Motor neuron (in vitro differentiated cells): Measurements from ENCODE around the gene LMTK3. TPM values are rescaled to one million over a fixed set of nuclear protein-coding genes. Genes with fewer than 3 reads are reported as not detected.
"Not testable (repeated sequence)": the region's sequence is repeated elsewhere in the genome, so short reads cannot be mapped to it uniquely, and the experiment has no call there.

Experiments used
- ATAC-seq, 8 experiments: fragments of 200-7000 bp; cut with Tn5 transposase; replicated peaks in 6 of 8; 2 replicates each; pipeline ENCODE4 v1.8.0; 2021; ENCODE audit warnings: mild to moderate bottlenecking in 8 of 8, moderate library complexity in 8 of 8
- H3K27ac ChIP-seq, 2 donors: fragments of 250-450 bp; sonication (Bioruptor Pico); 2 replicates each; pipeline ENCODE4 v1.9.0; 2021; ENCODE audit warnings: antibody characterized with exemption in 2 of 2, mild to moderate bottlenecking in 2 of 2, moderate library complexity in 1 of 2
- H3K4me1 ChIP-seq, 2 donors: fragments of 250-450 bp; sonication (Bioruptor Pico); replicated peaks in 1 of 2; 2 replicates each; pipeline ENCODE4 v1.6.1; 2021; ENCODE audit warnings: antibody characterized with exemption in 2 of 2, mild to moderate bottlenecking in 2 of 2, moderate library complexity in 1 of 2
- H3K4me3 ChIP-seq, 5 donors: fragments of 250-450 bp; sonication (Bioruptor Pico); 2 replicates each; pipeline ENCODE4 v1.9.0; 2021; ENCODE audit warnings: antibody characterized with exemption in 5 of 5, mild to moderate bottlenecking in 5 of 5, moderate library complexity in 4 of 5
- WGBS, 10 experiments: fragments of 450-650 bp; shearing (Covaris generic); methylation state at CpG; one replicate each; pipeline ENCODE4 v1.0.0; 2022; 5-methylcytosine and 5-hydroxymethylcytosine counted together
- in situ Hi-C, 9 experiments: fragments of 400-800 bp; cut with MboI; loops; one replicate each; pipeline ENCODE4 v1.15.0; 2021; ENCODE audit warnings: low sequenced_read_pairs in 9 of 9, low pct_unique_long_range_greater_than_20kb in 2 of 9; ENCODE audit not compliant: unreplicated experiment in 9 of 9
- total RNA-seq, 8 experiments: library from RNA; unstranded; fragments of 300-600 nt; gene quantifications; 2 replicates each; pipeline versions ENCODE4 v1.2.3 to v1.2.4, GENCODE V29; 2022

The LMTK3 gene
- total RNA-seq, 8 experiments from 2014 or later, result 0.25 to 17.5 (median 6.1) TPM

DNA sequence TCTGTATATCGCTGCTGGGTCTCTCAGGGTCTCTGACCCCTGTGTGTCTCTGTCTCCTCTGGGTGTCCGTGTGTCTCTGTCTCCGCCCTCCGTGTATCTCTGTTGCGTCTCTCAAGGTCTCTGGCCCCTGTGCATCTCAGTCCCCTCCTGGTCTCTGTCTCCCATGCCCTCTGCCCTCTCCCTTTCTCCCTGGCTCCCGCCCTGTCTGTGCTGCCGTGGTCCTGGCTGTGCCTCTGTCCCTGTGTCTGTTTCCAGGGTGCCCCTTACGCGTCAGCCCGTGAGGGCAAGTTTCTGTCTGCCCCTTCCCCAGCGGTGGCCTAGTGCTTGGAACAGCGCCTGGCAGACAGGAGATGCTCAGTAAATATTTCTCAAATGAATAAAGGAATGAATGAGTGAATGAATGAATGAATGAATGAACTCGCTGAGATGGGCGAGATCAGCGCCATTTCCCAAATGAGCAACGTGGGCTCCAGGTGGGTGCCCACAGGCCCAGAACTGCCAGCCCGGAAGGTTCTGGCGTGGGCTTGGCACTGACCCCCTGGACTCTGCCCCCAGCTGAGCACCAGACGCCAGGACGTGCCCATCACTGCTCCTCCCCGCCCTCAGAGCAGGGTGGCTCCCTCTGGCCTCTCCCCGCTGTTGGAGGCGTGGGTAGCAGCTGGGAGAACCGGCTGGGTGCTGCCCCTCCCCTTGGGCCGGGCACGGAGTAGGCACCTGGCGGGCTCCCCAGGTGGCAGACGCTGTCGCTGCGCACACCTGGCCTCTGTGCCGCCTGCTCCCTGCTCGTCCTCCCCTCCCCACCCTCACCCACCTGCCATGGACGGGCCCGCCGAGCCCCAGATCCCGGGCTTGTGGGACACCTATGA lies 40.0 kb upstream of the LMTK3 start, which contains the start of gene SULT2B1:
Gene SULT2B1, plus strand, starts transcription at position 736 of the 866 bp plus-strand sequence. Its CDS starts 81 bp downstream, at position 817.
- Histone ChIP-seq H3K4me3 (no peak within 1 kb of the TSS), H3K4me1 (peaks cover 4 to 12% of the 10 kb centered on the region in 2 donors), H3K27ac (no peak within 1 kb of the TSS)
- WGBS, 10 experiments, result 50 to 100% (median 82%) methylated on average over 1 to 7 of the region's 36 CpGs; no CpG with 5 or more reads in 5 of the 10 experiments
- ATAC-seq, result peak in 1 of 8 experiments; percentile 57
- in situ Hi-C loops, result no loop called here

DNA sequence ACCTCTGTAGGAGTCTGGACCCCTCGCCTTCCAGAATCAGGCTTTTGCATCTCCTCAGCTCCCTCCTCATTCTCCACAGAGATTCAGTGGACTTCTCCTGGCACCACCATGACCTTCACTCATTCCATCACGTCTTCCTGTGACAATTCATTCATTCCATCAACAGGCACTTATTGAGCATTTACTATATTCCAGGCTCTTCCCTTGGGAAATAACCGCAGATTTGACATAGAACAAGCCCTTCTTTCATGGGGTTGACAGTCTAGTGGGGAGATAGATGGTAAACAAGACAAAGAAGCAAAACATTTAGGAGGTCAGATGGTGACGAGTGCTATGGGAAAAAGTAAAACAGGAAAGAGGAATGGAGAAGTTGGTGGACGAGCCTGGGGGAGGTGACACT lies 37.7 kb upstream of the LMTK3 start:
- in situ Hi-C loops, result no loop called here
- no peak overlapping the region for H3K27ac ChIP-seq
- peaks cover 4 to 14% of the 10 kb centered on the region in 2 donors for H3K4me1 ChIP-seq
- H3K4me3 ChIP-seq, result no peak overlapping the region
- WGBS, 10 experiments, result 20 to 100% (median 62%) methylated on average over 1 to 4 of the region's 5 CpGs; no CpG with 5 or more reads in 2 of the 10 experiments
- no peak for ATAC-seq

DNA sequence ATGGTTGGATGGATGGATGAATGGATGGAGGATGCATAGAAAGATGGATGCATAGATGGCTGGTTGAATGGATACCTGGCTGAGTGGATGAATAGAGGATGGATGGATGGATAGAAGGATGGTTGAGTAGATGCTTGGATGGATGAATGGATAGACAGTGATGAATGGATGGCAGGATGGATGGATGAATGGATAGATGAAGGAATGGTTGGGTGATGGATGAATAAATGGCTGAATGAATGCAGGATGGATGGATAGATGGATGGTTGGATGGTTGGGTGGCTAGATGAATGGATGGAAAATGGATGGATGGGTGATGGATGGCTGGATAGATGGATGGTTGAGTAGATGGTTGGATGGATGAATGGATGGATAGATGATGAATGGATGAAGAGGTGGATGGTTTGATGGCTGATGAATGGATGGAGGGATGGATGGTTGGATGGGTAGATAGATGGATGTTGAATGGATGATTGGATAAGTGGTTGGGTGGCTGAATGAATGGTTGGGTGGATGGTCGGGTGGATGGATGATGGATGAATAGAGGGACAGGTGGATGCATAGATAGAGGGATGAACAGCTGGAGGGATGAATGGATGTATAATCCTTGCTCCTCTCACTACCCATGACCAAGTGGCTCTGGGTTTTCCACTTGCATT lies 36.7 kb upstream of the LMTK3 start:
- no peak overlapping the region for H3K27ac ChIP-seq
- H3K4me3 ChIP-seq, result no peak overlapping the region
- 43 to 91% (median 74%) methylated on average over 1 of the region's 1 CpG; no CpG with 5 or more reads in 2 of the 10 experiments for WGBS, 10 experiments
- ATAC-seq, result no peak
- H3K4me1 ChIP-seq, result peaks cover 0 to 8% of the 10 kb centered on the region in 2 donors
- in situ Hi-C loops, result no loop called here

DNA sequence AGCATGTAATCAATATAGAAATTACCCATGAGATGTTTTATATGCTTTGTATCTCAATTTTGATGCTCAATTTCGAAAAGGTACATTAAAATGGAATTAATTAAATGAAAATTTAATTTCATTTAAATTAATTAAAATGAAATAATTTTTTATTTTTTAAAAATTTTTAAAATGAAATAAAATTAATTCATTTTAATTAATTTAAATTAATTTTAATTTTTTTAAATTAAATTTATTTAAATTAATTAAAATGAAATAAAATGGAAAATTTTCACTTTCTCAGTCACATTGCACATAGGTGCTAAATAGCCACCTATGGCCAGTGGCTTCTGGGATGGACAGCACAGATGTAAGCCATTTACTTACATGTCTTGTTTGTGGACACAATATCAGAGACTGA lies 36.1 kb upstream of the LMTK3 start:
- in situ Hi-C loops, result no loop called here
- no peak for ATAC-seq

DNA sequence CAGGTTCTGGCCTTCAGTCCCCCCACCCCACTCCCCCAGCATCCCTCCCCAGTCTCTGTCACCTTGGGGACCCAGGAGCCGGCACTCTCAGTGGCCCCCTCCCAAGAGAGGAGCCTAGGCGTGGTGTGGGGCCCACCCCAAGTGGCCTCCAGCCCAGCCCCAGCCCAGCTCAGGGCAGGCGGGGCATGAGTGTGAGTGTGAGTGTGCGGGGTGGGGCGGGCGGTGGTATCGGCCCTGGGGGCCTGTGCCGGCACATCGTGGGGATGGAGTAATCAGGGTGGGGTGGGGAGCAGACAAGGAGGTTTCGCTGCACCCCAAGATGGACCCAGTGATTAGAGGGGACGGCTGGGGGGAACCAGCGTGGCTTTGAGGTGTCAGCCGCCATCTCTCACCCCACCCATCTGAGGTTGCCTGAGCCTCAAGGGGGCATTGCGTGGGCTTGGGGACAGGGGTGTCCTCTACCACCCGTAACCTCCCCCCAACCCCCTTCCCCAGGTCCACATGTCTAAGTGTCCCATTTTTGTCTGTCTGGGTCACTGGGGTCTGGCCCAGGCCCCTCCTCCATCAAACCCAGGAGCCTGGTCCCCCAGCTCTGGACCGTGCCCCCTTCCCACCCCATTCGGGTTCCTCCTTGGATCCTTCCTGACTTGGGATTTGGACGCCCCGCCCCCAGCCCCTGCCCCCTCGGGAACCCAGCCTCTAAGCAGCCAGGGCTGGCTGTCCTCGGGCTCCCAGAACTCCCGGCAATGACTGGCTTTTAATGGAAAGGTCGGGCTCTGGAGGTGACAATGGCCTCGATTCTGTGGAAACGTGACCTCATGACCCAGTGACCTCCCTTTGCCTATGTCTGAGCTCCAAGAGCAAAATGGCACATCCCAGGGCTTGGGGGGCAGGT lies 33.5 kb upstream of the LMTK3 start:
- Histone ChIP-seq H3K4me1 (peaks cover 0 to 8% of the 10 kb centered on the region in 2 donors), H3K27ac (no peak overlapping the region), H3K4me3 (no peak overlapping the region)
- ATAC-seq, result peak in 5 of 8 experiments; percentile 32 to 66 (median 38)
- in situ Hi-C loops, result no loop called here
- WGBS, 10 experiments, result no CpG with 5 or more reads among the region's 25 CpGs

More for the DNA sequence above, 36.1 kb upstream of the LMTK3 start:
- Histone ChIP-seq H3K27ac (no peak overlapping the region), H3K4me1 (peaks cover 0 to 8% of the 10 kb centered on the region in 2 donors), H3K4me3 (no peak overlapping the region)
- WGBS, 10 experiments, result 0 to 83% (median 60%) methylated on average over 1 of the region's 1 CpG; no CpG with 5 or more reads in 1 of the 10 experiments

DNA sequence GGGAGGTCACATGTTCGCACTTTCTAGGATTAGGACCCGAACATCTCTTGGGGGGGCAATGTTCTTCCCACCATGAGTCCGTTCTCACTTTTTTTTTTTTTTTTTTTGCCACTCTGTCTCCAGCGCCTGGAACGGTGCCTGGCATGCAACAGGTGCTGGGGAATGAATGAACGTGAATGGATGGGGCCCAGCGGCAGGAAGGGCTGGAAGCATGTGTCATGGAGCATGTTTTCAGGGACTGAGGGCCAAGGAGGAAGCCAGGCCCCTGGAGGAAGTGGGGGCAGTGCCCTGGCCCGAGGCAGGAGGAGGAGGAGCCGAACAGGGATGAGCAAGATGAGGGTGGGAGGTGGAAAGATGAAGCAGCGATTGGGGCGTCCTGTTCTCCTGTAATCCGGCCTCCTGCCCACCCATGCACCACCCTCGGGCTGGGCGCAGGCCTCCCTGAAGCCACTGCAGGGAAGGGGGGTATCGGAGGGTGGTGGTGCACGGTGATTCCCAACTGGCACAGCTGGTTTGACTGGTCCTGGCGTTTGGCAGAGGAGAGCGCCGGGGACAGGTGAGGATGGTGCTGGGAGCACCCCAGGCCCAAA lies 31.6 kb upstream of the LMTK3 start:
- 8 to 71% (median 47%) methylated on average over 2 to 18 of the region's 19 CpGs; no CpG with 5 or more reads in 1 of the 10 experiments for WGBS, 10 experiments
- Histone ChIP-seq H3K27ac (no peak overlapping the region), H3K4me3 (no peak overlapping the region), H3K4me1 (peaks cover 0 to 8% of the 10 kb centered on the region in 2 donors)
- ATAC-seq, result peak in 4 of 8 experiments; percentile 16 to 55 (median 50)
- in situ Hi-C loops, result no loop called here

DNA sequence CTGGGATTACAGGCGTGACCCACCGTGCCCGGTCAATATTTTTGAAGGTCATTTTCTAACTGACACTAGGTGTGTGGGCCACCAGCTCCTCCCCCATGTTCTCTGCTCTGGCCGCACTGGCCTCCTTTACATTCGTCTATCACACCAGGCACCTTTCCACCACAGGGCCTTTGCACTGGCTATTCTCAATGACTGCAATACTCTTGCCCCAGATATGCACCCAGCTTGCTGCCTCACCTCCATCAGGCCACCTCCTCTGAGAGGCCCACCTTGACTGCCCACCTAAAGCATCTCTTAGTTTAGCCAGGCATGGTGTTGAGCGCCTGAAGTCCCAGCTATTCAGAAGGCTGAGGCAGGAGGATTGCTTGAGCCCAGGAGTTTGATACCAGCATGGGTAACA lies 30.2 kb upstream of the LMTK3 start:
- H3K4me1 ChIP-seq, result peaks cover 0 to 8% of the 10 kb centered on the region in 2 donors
- no peak for ATAC-seq
- WGBS, 10 experiments, result 73 to 100% (median 98%) methylated on average over 1 to 4 of the region's 6 CpGs; no CpG with 5 or more reads in 6 of the 10 experiments
- H3K27ac ChIP-seq, result no peak overlapping the region
- in situ Hi-C loops, result no loop called here
- H3K4me3 ChIP-seq, result no peak overlapping the region

DNA sequence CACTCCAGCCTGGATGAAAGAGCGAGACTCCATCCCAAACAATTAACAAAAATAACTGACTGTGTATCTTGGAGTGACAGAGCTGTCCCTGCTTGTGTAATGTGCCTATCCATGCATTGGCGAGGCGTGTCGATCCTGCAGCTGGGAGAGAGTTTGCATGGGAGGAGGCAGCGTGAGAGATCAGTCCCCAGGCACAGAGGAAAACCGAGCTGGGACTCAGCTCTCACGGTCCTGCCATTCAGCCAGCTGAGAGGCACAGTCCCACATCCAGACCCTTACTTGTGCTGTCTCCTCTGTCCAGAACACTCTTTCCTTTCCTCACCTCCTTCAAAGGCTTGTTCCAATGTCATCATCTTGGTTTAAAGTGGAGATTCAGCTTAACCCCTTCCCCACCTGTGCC lies 28.5 kb upstream of the LMTK3 start:
- peak; percentile 16 to 83 (median 43) for ATAC-seq
- peaks cover 0 to 1% of the 10 kb centered on the region in 2 donors for H3K4me1 ChIP-seq
- in situ Hi-C loops, result no loop called here
- no peak overlapping the region for H3K4me3 ChIP-seq
- H3K27ac ChIP-seq, result no peak overlapping the region
- WGBS, 10 experiments, result 0 to 100% (median 19%) methylated on average over 1 to 6 of the region's 7 CpGs; no CpG with 5 or more reads in 5 of the 10 experiments

DNA sequence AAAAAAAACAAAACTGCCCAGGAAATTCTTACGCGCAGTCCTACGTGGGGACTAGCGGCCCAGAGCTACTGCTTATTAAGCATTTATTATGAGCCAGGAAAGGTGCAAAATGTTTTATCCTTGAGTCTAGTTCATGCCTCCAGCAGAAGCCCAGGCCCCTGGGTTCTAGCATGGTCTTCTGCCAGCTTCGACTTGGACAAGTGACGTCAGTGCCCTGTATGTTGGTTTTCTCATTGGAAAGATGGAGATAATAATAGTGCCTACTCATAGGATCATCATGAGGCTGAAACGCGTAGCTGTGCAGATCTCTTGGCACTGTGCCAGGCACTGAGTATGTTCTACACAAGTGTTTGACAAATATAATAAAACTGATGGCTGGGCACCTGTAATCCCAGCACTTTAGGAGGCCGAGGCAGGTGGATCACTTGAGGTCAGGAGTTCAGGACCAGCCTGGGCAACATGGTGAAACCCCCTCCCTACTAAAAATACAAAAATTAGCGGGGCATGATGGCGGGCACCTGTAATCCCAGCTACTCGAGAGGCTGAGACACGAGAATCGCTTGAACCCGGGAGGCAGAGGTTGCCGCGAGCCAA lies 28.0 kb upstream of the LMTK3 start:
- in situ Hi-C loops, result no loop called here

DNA sequence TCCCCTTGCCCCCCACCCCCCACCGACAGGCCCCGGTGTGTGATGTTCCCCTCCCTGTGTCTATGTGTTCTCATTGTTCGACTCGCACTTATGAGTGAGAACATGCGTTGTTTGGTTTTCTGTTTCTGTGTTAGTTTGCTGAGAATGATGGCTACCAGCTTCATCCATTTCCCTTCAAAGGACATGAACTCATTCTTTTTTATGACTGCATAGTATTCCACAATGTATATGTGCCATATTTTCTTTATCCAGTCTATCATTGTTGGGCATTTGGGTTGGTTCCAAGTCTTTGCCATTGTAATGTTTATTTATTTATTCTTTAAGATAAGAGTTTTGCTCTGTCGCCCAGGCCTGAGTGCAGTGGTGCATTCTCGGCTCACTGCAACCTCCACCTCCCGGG lies 26.4 kb upstream of the LMTK3 start:
- in situ Hi-C loops, ATAC-seq, H3K4me1 ChIP-seq, H3K4me3 ChIP-seq, H3K27ac ChIP-seq: not testable (repeated sequence)
- WGBS, 10 experiments, result 81 to 100% (median 93%) methylated on average over 1 to 4 of the region's 8 CpGs; no CpG with 5 or more reads in 5 of the 10 experiments

More for the DNA sequence above, 28.0 kb upstream of the LMTK3 start:
- no peaks in the 10 kb centered on the region for H3K4me1 ChIP-seq
- H3K4me3 ChIP-seq, result no peak overlapping the region
- peak in 2 of 8 experiments; percentile 34 to 43 for ATAC-seq
- WGBS, 10 experiments, result 47 to 93% (median 82%) methylated on average over 3 to 8 of the region's 17 CpGs; no CpG with 5 or more reads in 1 of the 10 experiments
- H3K27ac ChIP-seq, result no peak overlapping the region

DNA sequence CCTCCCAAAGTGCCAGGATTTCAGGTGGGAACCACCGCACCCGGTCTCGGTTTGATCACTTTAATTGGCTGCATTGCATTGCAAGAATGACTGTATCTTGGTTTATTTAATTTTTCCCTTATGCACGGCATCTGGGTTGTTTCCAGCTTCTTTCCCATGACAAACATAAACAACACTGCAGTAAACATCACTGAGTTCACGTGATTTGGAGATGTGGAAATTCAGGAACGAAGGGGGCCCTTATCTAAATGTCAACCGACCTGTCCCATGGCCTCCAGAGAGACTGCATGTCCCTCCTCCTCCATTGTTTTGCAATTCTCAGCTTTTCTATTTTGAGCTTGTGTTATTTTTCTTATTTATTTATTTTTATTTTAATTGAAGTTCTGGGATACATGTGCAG lies 25.9 kb upstream of the LMTK3 start:
- no peak for ATAC-seq
- Histone ChIP-seq H3K27ac (no peak overlapping the region), H3K4me3 (no peak overlapping the region), H3K4me1 (no peaks in the 10 kb centered on the region)
- in situ Hi-C loops, result no loop called here
- 0 to 91% (median 60%) methylated on average over 1 to 7 of the region's 7 CpGs; no CpG with 5 or more reads in 1 of the 10 experiments for WGBS, 10 experiments

DNA sequence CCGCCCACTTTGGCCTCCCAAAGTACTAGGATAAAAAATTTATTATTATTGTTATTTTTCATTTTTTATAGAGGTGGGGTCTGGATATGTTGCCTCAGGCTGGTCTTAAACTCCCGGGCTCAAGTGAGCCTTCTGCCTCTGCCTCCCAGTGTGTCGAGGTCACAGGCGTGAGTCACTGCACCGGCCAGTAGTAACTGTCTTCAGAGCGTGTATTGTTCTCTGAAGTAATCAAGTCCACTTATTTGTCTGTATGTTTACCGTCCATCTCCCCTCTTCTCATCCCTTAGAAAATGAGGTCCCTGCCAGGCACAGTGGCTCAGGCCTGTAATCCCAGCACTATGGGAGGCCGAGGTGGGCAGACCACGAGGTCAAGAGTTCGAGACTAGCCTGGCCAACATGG lies 22.1 kb upstream of the LMTK3 start:
- 64 to 100% (median 87%) methylated on average over 1 to 7 of the region's 10 CpGs; no CpG with 5 or more reads in 3 of the 10 experiments for WGBS, 10 experiments
- in situ Hi-C loops, result no loop called here
- Histone ChIP-seq H3K4me3 (no peak overlapping the region), H3K4me1 (no peaks in the 10 kb centered on the region), H3K27ac (no peak overlapping the region)
- no peak for ATAC-seq
